Endometrial microvascular endothelial cells (primary cell): ENCODE measurements around the gene VIPR2. TPM values are rescaled to one million over a fixed set of nuclear protein-coding genes. Genes with fewer than 3 reads are reported as not detected.

Experiments used
- in situ Hi-C: cut with HindIII; loops from 2 replicates; pipeline ENCODE4 v1.10.0; 2017; ENCODE audit warnings: low sequenced_read_pairs, low pct_unique_long_range_greater_than_20kb; ENCODE audit errors: inconsistent ontology term
- total RNA-seq: library from RNA; depleted of rRNA; stranded (reverse); fragments of >200 nt; gene quantifications from one replicate; pipeline ENCODE4 v1.2.3, GENCODE V29; 2015; ENCODE audit errors: inconsistent ontology term

Gene VIPR2
- total RNA-seq, 1 donor from 2014 or later, result not detected

- in situ Hi-C loops, result no loop called here
These were observed 45.6 kb downstream of the VIPR2 start for GRCh38 chr7:159098811-159099655.

- in situ Hi-C loops, result no loop called here
These were observed 46.3 kb downstream of the VIPR2 start for GRCh38 chr7:159098424-159098786.

- in situ Hi-C loops, result no loop called here
These were observed 46.8 kb downstream of the VIPR2 start for GRCh38 chr7:159097661-159098423.

- in situ Hi-C loops, result no loop called here
These were observed 47.7 kb downstream of the VIPR2 start for GRCh38 chr7:159096736-159097581.

- in situ Hi-C loops, result no loop called here
These were observed 48.7 kb downstream of the VIPR2 start for GRCh38 chr7:159095979-159096411.

GRCh38 chr7:159094919-159095915, 49.5 kb downstream of the VIPR2 start:
- in situ Hi-C loops, result no loop called here

GRCh38 chr7:159094023-159094740, 50.5 kb downstream of the VIPR2 start:
- in situ Hi-C loops, result no loop called here

- in situ Hi-C loops, result no loop called here
These were observed 51.2 kb downstream of the VIPR2 start for GRCh38 chr7:159093351-159093971.

- in situ Hi-C loops, result no loop called here
These were observed 52.0 kb downstream of the VIPR2 start for GRCh38 chr7:159092701-159093121.

GRCh38 chr7:159091480-159092475, 52.9 kb downstream of the VIPR2 start:
- in situ Hi-C loops, result no loop called here

- in situ Hi-C loops, result no loop called here
These were observed 53.6 kb downstream of the VIPR2 start for GRCh38 chr7:159091041-159091440.

- in situ Hi-C loops, result no loop called here
These were observed 56.4 kb downstream of the VIPR2 start for GRCh38 chr7:159088016-159088865.

GRCh38 chr7:159086301-159086925, 58.3 kb downstream of the VIPR2 start:
- in situ Hi-C loops, result no loop called here

- in situ Hi-C loops, result no loop called here
These were observed 60.4 kb downstream of the VIPR2 start for GRCh38 chr7:159084069-159084801.
